WTC11 (cell line): ENCODE data around the gene FCN2. TPM values are rescaled to one million over a fixed set of nuclear protein-coding genes. Genes with fewer than 3 reads are reported as not detected.

Experiments used
- ATAC-seq: fragments of 200-7000 bp; cut with Tn5 transposase; 2 replicates; pipeline ENCODE4 v1.10.0; 2021; ENCODE audit warnings: mild to moderate bottlenecking, moderate library complexity
- CTCF ChIA-PET: fragments of 300-600 bp; sonication (Branson Sonifier 250); formaldehyde crosslinking; loops from one replicate; lab custom pipeline; 2021; ENCODE audit warnings: antibody characterized with exemption; lab: Charles Lee
- POLR2A ChIA-PET: fragments of 350-600 bp; sonication (Branson Sonifier 250); formaldehyde crosslinking; loops from one replicate; lab custom pipeline; 2021; ENCODE audit warnings: antibody characterized with exemption; lab: Charles Lee
- DNase-seq: peaks from one replicate; pipeline ENCODE4 v3.0.0; 2021; ENCODE audit warnings: low spot score
- H3K27ac Mint-ChIP-seq: 2 replicates; pipeline ENCODE4 v1.8.0; 2021; ENCODE audit warnings: mixed read lengths
- H3K27me3 Mint-ChIP-seq: 2 replicates; pipeline ENCODE4 v1.8.0; 2021; ENCODE audit warnings: low read depth, mild to moderate bottlenecking, moderate library complexity, mixed read lengths
- H3K36me3 Mint-ChIP-seq: 2 replicates; pipeline ENCODE4 v1.8.0; 2021; ENCODE audit warnings: mixed read lengths
- H3K4me1 Mint-ChIP-seq: 2 replicates; pipeline ENCODE4 v1.8.0; 2022; ENCODE audit warnings: mixed read lengths
- H3K4me3 Mint-ChIP-seq: 2 replicates; pipeline ENCODE4 v1.8.0; 2021; ENCODE audit warnings: mild to moderate bottlenecking, moderate library complexity, mixed read lengths
- H3K9me3 Mint-ChIP-seq: 2 replicates; pipeline ENCODE4 v1.8.0; 2021; ENCODE audit warnings: mixed read lengths
- ARID4B ChIP-seq: sonication (generic); formaldehyde crosslinking; IDR thresholded peaks from 2 replicates; pipeline ENCODE4 v1.8.0; 2023; ENCODE audit warnings: missing genetic modification reagents, mild to moderate bottlenecking, borderline replicate concordance
- ATF3 ChIP-seq: sonication (generic); formaldehyde crosslinking; conservative IDR thresholded peaks from 2 replicates; pipeline ENCODE4 v1.8.1; 2022; ENCODE audit warnings: mild to moderate bottlenecking, missing genetic modification reagents
- CREM ChIP-seq: sonication (generic); formaldehyde crosslinking; IDR thresholded peaks from 2 replicates; pipeline ENCODE4 v1.8.1; 2022; ENCODE audit warnings: mild to moderate bottlenecking, missing genetic modification reagents, moderate library complexity
- E2F4 ChIP-seq: sonication (generic); formaldehyde crosslinking; IDR thresholded peaks from 2 replicates; pipeline ENCODE4 v1.8.1; 2022; ENCODE audit warnings: low read depth, mild to moderate bottlenecking, moderate library complexity, missing genetic modification reagents, borderline replicate concordance
- ERG ChIP-seq: fragments of 250-450 bp; sonication (Bioruptor Pico); IDR thresholded peaks from 2 replicates; pipeline ENCODE4 v1.8.0; 2021; ENCODE audit warnings: mild to moderate bottlenecking
- FOXJ3 ChIP-seq: sonication (generic); formaldehyde crosslinking; IDR thresholded peaks from 2 replicates; pipeline ENCODE4 v1.9.0; 2021; ENCODE audit warnings: missing genetic modification reagents, mild to moderate bottlenecking, borderline replicate concordance
- FOXK1 ChIP-seq: sonication (generic); formaldehyde crosslinking; IDR thresholded peaks from 2 replicates; pipeline ENCODE4 v1.8.0; 2022; ENCODE audit warnings: mild to moderate bottlenecking, moderate library complexity, missing genetic modification reagents
- FOXP4 ChIP-seq: sonication (generic); formaldehyde crosslinking; IDR thresholded peaks from 2 replicates; pipeline ENCODE4 v1.8.0; 2022; ENCODE audit warnings: mild to moderate bottlenecking, missing genetic modification reagents
- GRHL2 ChIP-seq: fragments of 250-450 bp; sonication (Bioruptor Pico); IDR thresholded peaks from 2 replicates; pipeline ENCODE4 v1.8.0; 2022; ENCODE audit warnings: mild to moderate bottlenecking, moderate library complexity; ENCODE audit not compliant: insufficient replicate concordance, severe bottlenecking
- GTF2I ChIP-seq: fragments of 250-450 bp; sonication (Bioruptor Pico); conservative IDR thresholded peaks from 2 replicates; pipeline ENCODE4 v1.4.0; 2021; ENCODE audit warnings: mild to moderate bottlenecking
- JAZF1 ChIP-seq: fragments of 250-450 bp; sonication (Bioruptor Pico); IDR thresholded peaks from 2 replicates; pipeline ENCODE4 v1.9.0; 2021; ENCODE audit warnings: moderate library complexity, mild to moderate bottlenecking, inconsistent platforms
- MYBL2 ChIP-seq: sonication (generic); formaldehyde crosslinking; IDR thresholded peaks from 2 replicates; pipeline ENCODE4 v1.8.1; 2023; ENCODE audit warnings: mild to moderate bottlenecking, moderate library complexity, missing genetic modification reagents
- NFATC4 ChIP-seq: fragments of 250-450 bp; sonication (Bioruptor Pico); IDR thresholded peaks from 2 replicates; pipeline ENCODE4 v1.9.0; 2021; ENCODE audit warnings: mild to moderate bottlenecking
- NFYB ChIP-seq: sonication (generic); formaldehyde crosslinking; conservative IDR thresholded peaks from 2 replicates; pipeline ENCODE4 v1.8.0; 2022; ENCODE audit warnings: low read depth, missing genetic modification reagents
- RORB ChIP-seq: fragments of 250-450 bp; sonication (Bioruptor Pico); IDR thresholded peaks from 2 replicates; pipeline ENCODE4 v1.9.0; 2021; ENCODE audit warnings: mild to moderate bottlenecking
- SP1 ChIP-seq: sonication (generic); formaldehyde crosslinking; conservative IDR thresholded peaks from 2 replicates; pipeline ENCODE4 v1.8.1; 2022; ENCODE audit warnings: missing genetic modification reagents
- ZNF121 ChIP-seq: sonication (generic); formaldehyde crosslinking; IDR thresholded peaks from 2 replicates; pipeline ENCODE4 v1.8.0; 2023; ENCODE audit warnings: missing genetic modification reagents
- ZNF232 ChIP-seq: sonication (generic); formaldehyde crosslinking; IDR thresholded peaks from 2 replicates; pipeline ENCODE4 v1.8.0; 2022; ENCODE audit warnings: mild to moderate bottlenecking, missing genetic modification reagents
- ZNF317 ChIP-seq: sonication (generic); formaldehyde crosslinking; IDR thresholded peaks from 2 replicates; pipeline ENCODE4 v1.8.1; 2023; ENCODE audit warnings: low read depth, mild to moderate bottlenecking, moderate library complexity, missing genetic modification reagents, borderline replicate concordance
- ZNF396 ChIP-seq: fragments of 250-450 bp; sonication (Bioruptor Pico); IDR thresholded peaks from 2 replicates; pipeline ENCODE4 v1.8.0; 2021; ENCODE audit warnings: mild to moderate bottlenecking, moderate library complexity, borderline replicate concordance
- ZNF416 ChIP-seq: fragments of 250-450 bp; sonication (Bioruptor Pico); IDR thresholded peaks from 2 replicates; pipeline ENCODE4 v1.9.0; 2021; ENCODE audit warnings: mild to moderate bottlenecking, inconsistent platforms
- ZNF423 ChIP-seq: fragments of 250-450 bp; sonication (Bioruptor Pico); IDR thresholded peaks from 2 replicates; pipeline ENCODE4 v2.1.2; 2022; ENCODE audit warnings: mild to moderate bottlenecking, moderate library complexity
- total RNA-seq: library from RNA; stranded (reverse); gene quantifications from 3 replicates; pipeline ENCODE4 v1.2.3, GENCODE V29; 2021

Gene FCN2
- total RNA-seq, 1 experiment from 2014 or later, result not detected

GRCh38 chr9:134919303-134919702 lies 38.7 kb downstream of the FCN2 start:
- peaks cover 11% of the 10 kb centered on the region for H3K36me3 Mint-ChIP-seq
- H3K27me3 Mint-ChIP-seq, result no peaks in the 10 kb centered on the region
- peaks cover 19% of the 10 kb centered on the region for H3K9me3 Mint-ChIP-seq
- POLR2A ChIA-PET, result no interaction called here
- no peak overlapping the region for H3K4me3 Mint-ChIP-seq
- CTCF ChIA-PET, result no interaction called here
- DNase-seq (no peak), ATAC-seq (no peak)
- no peaks in the 10 kb centered on the region for H3K4me1 Mint-ChIP-seq
- no peak overlapping the region for H3K27ac Mint-ChIP-seq
- TF ChIP-seq GTF2I (CRISPR knock-in tag) (no peak), CREM (CRISPR knock-in tag) (no peak), ATF3 (CRISPR knock-in tag) (no peak), ZNF317 (CRISPR knock-in tag) (no peak), E2F4 (CRISPR knock-in tag) (no peak), ZNF232 (CRISPR knock-in tag) (no peak), ZNF416 (no peak), NFYB (CRISPR knock-in tag) (no peak), ZNF396 (CRISPR knock-in tag) (no peak), NFATC4 (CRISPR knock-in tag) (no peak), JAZF1 (CRISPR knock-in tag) (no peak)

- DNase-seq (no peak), ATAC-seq (no peak)
- no peaks in the 10 kb centered on the region for H3K4me1 Mint-ChIP-seq
- no peaks in the 10 kb centered on the region for H3K27me3 Mint-ChIP-seq
- ChIA-PET CTCF (no interaction called here), POLR2A (interaction anchor here (0.6 kb wide), 1 partner anchor 307 kb away, joined by 5 read pairs; no protein-coding TSS in a partner anchor)
- H3K4me3 Mint-ChIP-seq, result no peak overlapping the region
- H3K36me3 Mint-ChIP-seq, result peaks cover 11% of the 10 kb centered on the region
- no peak overlapping the region for H3K27ac Mint-ChIP-seq
- peaks cover 22% of the 10 kb centered on the region for H3K9me3 Mint-ChIP-seq
- TF ChIP-seq MYBL2 (CRISPR knock-in tag) (no peak), FOXK1 (CRISPR knock-in tag) (no peak), RORB (CRISPR knock-in tag) (no peak), SP1 (no peak), GRHL2 (no peak), NFATC4 (CRISPR knock-in tag) (no peak), ERG (CRISPR knock-in tag) (no peak), ZNF423 (CRISPR knock-in tag) (no peak), FOXP4 (CRISPR knock-in tag) (no peak), ZNF121 (CRISPR knock-in tag) (no peak), FOXJ3 (CRISPR knock-in tag) (no peak), ARID4B (no peak)
These were observed 41.7 kb downstream of the FCN2 start for GRCh38 chr9:134922066-134922931.
